ENCODE measurements around the gene UBE2E1. TPM values are rescaled to one million over a fixed set of nuclear protein-coding genes. Genes with fewer than 3 reads are reported as not detected.

UBE2E1 gene
- total and polyA plus RNA-seq, 2 experiments from 2014 or later: 39.9 to 120 TPM

- no peak overlapping the region for H3K27ac Mint-ChIP-seq
- Histone ChIP-seq H3F3A (replicated peaks; ENCODE audit: low read depth) (no peaks in the 10 kb centered on the region), H2AFZ (no peak overlapping the region), H3K27me3 (ENCODE audit: insufficient read depth) (no peaks in the 10 kb centered on the region), H3K4me2 (no peak overlapping the region), H3K79me2 (replicated peaks; ENCODE audit: insufficient read depth) (peaks cover 99% of the 10 kb centered on the region), H3K36me3 (ENCODE audit: insufficient read depth) (no peaks in the 10 kb centered on the region), H3K4me1 (ENCODE audit: insufficient read depth) (peaks cover 20% of the 10 kb centered on the region), H3K9me2 (ENCODE audit: insufficient read depth) (no peaks in the 10 kb centered on the region), H3K4me3 (no peak overlapping the region), H3K27ac (ENCODE audit: low read depth) (no peak overlapping the region), H4K20me1 (replicated peaks; ENCODE audit: insufficient read depth) (peaks cover 18% of the 10 kb centered on the region; the same call in 1 of the 2 replicates)
- H3K4me1 Mint-ChIP-seq: peaks cover 59% of the 10 kb centered on the region
- ATAC-seq (no peak), DNase-seq (ENCODE audit: low spot score) (no peak)
- TF ChIP-seq CREB1 (CRISPR knock-in tag; IDR thresholded peaks at IDR 0.05; ENCODE audit: low read depth) (no peak), NANOG (IDR thresholded peaks at IDR 0.05; ENCODE audit: borderline replicate concordance) (no peak), EZH2 (IDR thresholded peaks at IDR 0.05; ENCODE audit: low read depth, unreplicated experiment) (no peak), JUNB (IDR thresholded peaks at IDR 0.05; ENCODE audit: unreplicated experiment) (no peak)
- TF ChIP-seq, protein P1, sequence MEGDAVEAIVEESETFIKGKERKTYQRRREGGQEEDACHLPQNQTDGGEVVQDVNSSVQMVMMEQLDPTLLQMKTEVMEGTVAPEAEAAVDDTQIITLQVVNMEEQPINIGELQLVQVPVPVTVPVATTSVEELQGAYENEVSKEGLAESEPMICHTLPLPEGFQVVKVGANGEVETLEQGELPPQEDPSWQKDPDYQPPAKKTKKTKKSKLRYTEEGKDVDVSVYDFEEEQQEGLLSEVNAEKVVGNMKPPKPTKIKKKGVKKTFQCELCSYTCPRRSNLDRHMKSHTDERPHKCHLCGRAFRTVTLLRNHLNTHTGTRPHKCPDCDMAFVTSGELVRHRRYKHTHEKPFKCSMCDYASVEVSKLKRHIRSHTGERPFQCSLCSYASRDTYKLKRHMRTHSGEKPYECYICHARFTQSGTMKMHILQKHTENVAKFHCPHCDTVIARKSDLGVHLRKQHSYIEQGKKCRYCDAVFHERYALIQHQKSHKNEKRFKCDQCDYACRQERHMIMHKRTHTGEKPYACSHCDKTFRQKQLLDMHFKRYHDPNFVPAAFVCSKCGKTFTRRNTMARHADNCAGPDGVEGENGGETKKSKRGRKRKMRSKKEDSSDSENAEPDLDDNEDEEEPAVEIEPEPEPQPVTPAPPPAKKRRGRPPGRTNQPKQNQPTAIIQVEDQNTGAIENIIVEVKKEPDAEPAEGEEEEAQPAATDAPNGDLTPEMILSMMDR (conservative IDR thresholded peaks at IDR 0.05; ENCODE audit: low read depth in 2 of 2): no peak
- H3K9me3 Mint-ChIP-seq: no peaks in the 10 kb centered on the region
- peaks cover 7% of the 10 kb centered on the region for H3K27me3 Mint-ChIP-seq (ENCODE audit: insufficient read depth, low read depth, poor library complexity)
- H3K4me3 Mint-ChIP-seq: no peak overlapping the region
- peaks cover 7% of the 10 kb centered on the region; the same call in 1 of the 3 replicates for H3K36me3 Mint-ChIP-seq (ENCODE audit: low read depth)
These were observed 30.0 kb downstream of the UBE2E1 start for GRCh38 chr3:23835802-23836201.

- peaks cover 16% of the 10 kb centered on the region for H3K4me1 ChIP-seq (ENCODE audit: insufficient read depth)
- no peaks in the 10 kb centered on the region for H3K9me2 ChIP-seq (ENCODE audit: insufficient read depth)
- ATAC-seq (no peak), DNase-seq (ENCODE audit: low spot score) (no peak)
- H3K4me2 ChIP-seq: no peak overlapping the region
- no peaks in the 10 kb centered on the region for H3K36me3 ChIP-seq (ENCODE audit: insufficient read depth)
- no peak overlapping the region for H3K27ac Mint-ChIP-seq
- peaks cover 59% of the 10 kb centered on the region for H3K4me1 Mint-ChIP-seq
- H4K20me1 ChIP-seq (replicated peaks; ENCODE audit: insufficient read depth): peaks cover 25% of the 10 kb centered on the region
- no peaks in the 10 kb centered on the region for H3K27me3 ChIP-seq (ENCODE audit: insufficient read depth)
- H3K9me3 Mint-ChIP-seq: no peaks in the 10 kb centered on the region
- peak overlapping the region; percentile 51; the same call in 1 of the 2 replicates for H3K27ac ChIP-seq (ENCODE audit: low read depth)
- H3K79me2 ChIP-seq (replicated peaks; ENCODE audit: insufficient read depth): peaks cover 100% of the 10 kb centered on the region
- peaks cover 4% of the 10 kb centered on the region for H3K27me3 Mint-ChIP-seq (ENCODE audit: insufficient read depth, low read depth, poor library complexity)
- H3K36me3 Mint-ChIP-seq (ENCODE audit: low read depth): peaks cover 4% of the 10 kb centered on the region; the same call in 1 of the 3 replicates
- H3K4me3 Mint-ChIP-seq: no peak overlapping the region
- H3F3A ChIP-seq (replicated peaks; ENCODE audit: low read depth): no peaks in the 10 kb centered on the region
- no peak overlapping the region for H3K4me3 ChIP-seq
- no peak overlapping the region for H2AFZ ChIP-seq
- TF ChIP-seq STAT1 (IDR thresholded peaks at IDR 0.05; ENCODE audit: unreplicated experiment) (no peak), JUNB (IDR thresholded peaks at IDR 0.05; ENCODE audit: unreplicated experiment) (no peak), EZH2 (IDR thresholded peaks at IDR 0.05; ENCODE audit: low read depth, unreplicated experiment) (no peak), NANOG (IDR thresholded peaks at IDR 0.05; ENCODE audit: borderline replicate concordance) (no peak), ZNF331 (CRISPR knock-in tag; IDR thresholded peaks at IDR 0.05; ENCODE audit: low read depth) (no peak), EZH2phosphoT487 (IDR thresholded peaks at IDR 0.05; ENCODE audit: unreplicated experiment) (no peak)
- TF ChIP-seq, protein P2, sequence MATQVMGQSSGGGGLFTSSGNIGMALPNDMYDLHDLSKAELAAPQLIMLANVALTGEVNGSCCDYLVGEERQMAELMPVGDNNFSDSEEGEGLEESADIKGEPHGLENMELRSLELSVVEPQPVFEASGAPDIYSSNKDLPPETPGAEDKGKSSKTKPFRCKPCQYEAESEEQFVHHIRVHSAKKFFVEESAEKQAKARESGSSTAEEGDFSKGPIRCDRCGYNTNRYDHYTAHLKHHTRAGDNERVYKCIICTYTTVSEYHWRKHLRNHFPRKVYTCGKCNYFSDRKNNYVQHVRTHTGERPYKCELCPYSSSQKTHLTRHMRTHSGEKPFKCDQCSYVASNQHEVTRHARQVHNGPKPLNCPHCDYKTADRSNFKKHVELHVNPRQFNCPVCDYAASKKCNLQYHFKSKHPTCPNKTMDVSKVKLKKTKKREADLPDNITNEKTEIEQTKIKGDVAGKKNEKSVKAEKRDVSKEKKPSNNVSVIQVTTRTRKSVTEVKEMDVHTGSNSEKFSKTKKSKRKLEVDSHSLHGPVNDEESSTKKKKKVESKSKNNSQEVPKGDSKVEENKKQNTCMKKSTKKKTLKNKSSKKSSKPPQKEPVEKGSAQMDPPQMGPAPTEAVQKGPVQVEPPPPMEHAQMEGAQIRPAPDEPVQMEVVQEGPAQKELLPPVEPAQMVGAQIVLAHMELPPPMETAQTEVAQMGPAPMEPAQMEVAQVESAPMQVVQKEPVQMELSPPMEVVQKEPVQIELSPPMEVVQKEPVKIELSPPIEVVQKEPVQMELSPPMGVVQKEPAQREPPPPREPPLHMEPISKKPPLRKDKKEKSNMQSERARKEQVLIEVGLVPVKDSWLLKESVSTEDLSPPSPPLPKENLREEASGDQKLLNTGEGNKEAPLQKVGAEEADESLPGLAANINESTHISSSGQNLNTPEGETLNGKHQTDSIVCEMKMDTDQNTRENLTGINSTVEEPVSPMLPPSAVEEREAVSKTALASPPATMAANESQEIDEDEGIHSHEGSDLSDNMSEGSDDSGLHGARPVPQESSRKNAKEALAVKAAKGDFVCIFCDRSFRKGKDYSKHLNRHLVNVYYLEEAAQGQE (IDR thresholded peaks at IDR 0.05; ENCODE audit: unreplicated experiment): no peak
- TF ChIP-seq, protein P1 (conservative IDR thresholded peaks at IDR 0.05; ENCODE audit: low read depth in 2 of 2): no peak
These were observed 30.9 kb downstream of the UBE2E1 start for GRCh38 chr3:23836536-23837230.

Data from GM23338 (cell line).